Osteocyte (in vitro differentiated cells): Measurements from ENCODE around the gene ACE. TPM values are rescaled to one million over a fixed set of nuclear protein-coding genes. Genes with fewer than 3 reads are reported as not detected.

Experiments
- DNase-seq: peaks from one replicate; pipeline ENCODE4 v3.0.0; 2021; ENCODE audit warnings: mixed read lengths; ENCODE audit not compliant: unreplicated experiment; ENCODE audit errors: extremely low spot score
- H3K27ac Mint-ChIP-seq: one replicate; pipeline ENCODE4 v1.8.0; 2021; ENCODE audit warnings: mild to moderate bottlenecking, mixed read lengths; ENCODE audit not compliant: unreplicated experiment
- H3K27me3 Mint-ChIP-seq: one replicate; pipeline ENCODE4 v1.8.0; 2021; ENCODE audit warnings: mixed read lengths; ENCODE audit not compliant: unreplicated experiment
- H3K36me3 Mint-ChIP-seq: one replicate; pipeline ENCODE4 v1.8.0; 2021; ENCODE audit warnings: mixed read lengths; ENCODE audit not compliant: unreplicated experiment
- H3K4me1 Mint-ChIP-seq: one replicate; pipeline ENCODE4 v1.8.0; 2021; ENCODE audit warnings: mixed read lengths; ENCODE audit not compliant: unreplicated experiment
- H3K4me3 Mint-ChIP-seq: one replicate; pipeline ENCODE4 v1.8.0; 2021; ENCODE audit warnings: mild to moderate bottlenecking, moderate library complexity, mixed read lengths; ENCODE audit not compliant: unreplicated experiment
- H3K9me3 Mint-ChIP-seq: one replicate; pipeline ENCODE4 v1.8.0; 2021; ENCODE audit warnings: mixed read lengths; ENCODE audit not compliant: unreplicated experiment
- total RNA-seq: library from RNA; stranded (reverse); gene quantifications from 2 replicates; pipeline ENCODE4 v1.2.1, GENCODE V29; 2021
- TF ChIP-seq, protein P1 (sequence below): fragments of 200-600 bp; sonication (generic); IDR thresholded peaks from 2 replicates; pipeline ENCODE4 v1.5.0; 2021; ENCODE audit warnings: antibody characterized with exemption, mild to moderate bottlenecking, moderate library complexity

Gene ACE
- total RNA-seq, 1 donor from 2014 or later = 1.1 TPM

DNA sequence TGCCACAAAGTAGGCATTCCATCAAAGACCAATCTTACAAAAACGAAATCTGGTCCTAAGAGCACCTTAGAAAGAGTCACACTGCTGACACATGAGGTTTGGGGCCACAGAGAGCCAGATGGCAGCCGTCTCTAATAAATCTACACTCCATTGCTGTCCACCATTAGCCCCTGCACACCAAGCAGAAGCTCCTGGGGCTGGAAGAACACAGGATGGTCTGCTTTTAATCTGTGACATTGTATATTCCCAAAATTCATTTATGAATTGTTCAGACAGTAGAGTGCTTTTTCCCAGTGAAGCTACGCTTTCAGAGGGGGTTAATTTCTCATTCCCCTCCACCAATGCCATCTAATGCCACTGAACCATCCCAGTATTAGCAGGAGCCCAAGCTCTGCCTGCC lies 32.4 kb upstream of the ACE start:
- no peak overlapping the region for H3K27ac Mint-ChIP-seq
- TF ChIP-seq, protein P1, sequence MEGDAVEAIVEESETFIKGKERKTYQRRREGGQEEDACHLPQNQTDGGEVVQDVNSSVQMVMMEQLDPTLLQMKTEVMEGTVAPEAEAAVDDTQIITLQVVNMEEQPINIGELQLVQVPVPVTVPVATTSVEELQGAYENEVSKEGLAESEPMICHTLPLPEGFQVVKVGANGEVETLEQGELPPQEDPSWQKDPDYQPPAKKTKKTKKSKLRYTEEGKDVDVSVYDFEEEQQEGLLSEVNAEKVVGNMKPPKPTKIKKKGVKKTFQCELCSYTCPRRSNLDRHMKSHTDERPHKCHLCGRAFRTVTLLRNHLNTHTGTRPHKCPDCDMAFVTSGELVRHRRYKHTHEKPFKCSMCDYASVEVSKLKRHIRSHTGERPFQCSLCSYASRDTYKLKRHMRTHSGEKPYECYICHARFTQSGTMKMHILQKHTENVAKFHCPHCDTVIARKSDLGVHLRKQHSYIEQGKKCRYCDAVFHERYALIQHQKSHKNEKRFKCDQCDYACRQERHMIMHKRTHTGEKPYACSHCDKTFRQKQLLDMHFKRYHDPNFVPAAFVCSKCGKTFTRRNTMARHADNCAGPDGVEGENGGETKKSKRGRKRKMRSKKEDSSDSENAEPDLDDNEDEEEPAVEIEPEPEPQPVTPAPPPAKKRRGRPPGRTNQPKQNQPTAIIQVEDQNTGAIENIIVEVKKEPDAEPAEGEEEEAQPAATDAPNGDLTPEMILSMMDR = no peak
- H3K27me3 Mint-ChIP-seq = no peaks in the 10 kb centered on the region
- peak overlapping the region; percentile 68 for H3K4me3 Mint-ChIP-seq
- H3K9me3 Mint-ChIP-seq = no peaks in the 10 kb centered on the region
- DNase-seq = no peak
- no peaks in the 10 kb centered on the region for H3K36me3 Mint-ChIP-seq
- peaks cover 21% of the 10 kb centered on the region for H3K4me1 Mint-ChIP-seq

- Mint-ChIP-seq H3K4me3 (peak overlapping the region; percentile 68), H3K9me3 (no peaks in the 10 kb centered on the region), H3K36me3 (no peaks in the 10 kb centered on the region), H3K27ac (no peak overlapping the region), H3K4me1 (peaks cover 15% of the 10 kb centered on the region), H3K27me3 (peaks cover 4% of the 10 kb centered on the region)
- TF ChIP-seq, protein P1 = no peak
- DNase-seq = no peak
These were observed 31.8 kb upstream of the ACE start for GRCh38 chr17:63445065-63445464.

- no peak overlapping the region for H3K27ac Mint-ChIP-seq
These were observed 31.3 kb upstream of the ACE start for GRCh38 chr17:63445571-63445953.

GRCh38 chr17:63445954-63446752 lies 30.7 kb upstream of the ACE start, which contains the start of gene CYB561:
CYB561 (minus strand) TSS chr17:63446306; CDS start chr17:63437547, 8,759 bp downstream.
- Mint-ChIP-seq H3K27me3 (peaks cover 4% of the 10 kb centered on the region), H3K4me1 (peaks cover 9% of the 10 kb centered on the region), H3K9me3 (no peaks in the 10 kb centered on the region), H3K4me3 (peak within 1 kb of the TSS; percentile 68), H3K27ac (no peak within 1 kb of the TSS), H3K36me3 (no peaks in the 10 kb centered on the region)
- TF ChIP-seq, protein P1 = peak; percentile 58
- peak; percentile 91 for DNase-seq

More at GRCh38 chr17:63445571-63445953, 31.3 kb upstream of the ACE start:
- Mint-ChIP-seq H3K4me1 (peaks cover 13% of the 10 kb centered on the region), H3K9me3 (no peaks in the 10 kb centered on the region), H3K36me3 (no peaks in the 10 kb centered on the region), H3K4me3 (peak overlapping the region; percentile 68), H3K27me3 (peaks cover 4% of the 10 kb centered on the region)
- TF ChIP-seq, protein P1 = no peak
- DNase-seq = no peak

GRCh38 chr17:63446753-63447470 lies 29.9 kb upstream of the ACE start:
- H3K4me3 Mint-ChIP-seq = peak overlapping the region; percentile 22

More at GRCh38 chr17:63446753-63447470, 29.9 kb upstream of the ACE start:
- no peaks in the 10 kb centered on the region for H3K9me3 Mint-ChIP-seq
- DNase-seq = no peak
- TF ChIP-seq, protein P1 = peak; percentile 13
- H3K36me3 Mint-ChIP-seq = no peaks in the 10 kb centered on the region
- peaks cover 9% of the 10 kb centered on the region for H3K4me1 Mint-ChIP-seq
- no peak overlapping the region for H3K27ac Mint-ChIP-seq
- peaks cover 11% of the 10 kb centered on the region for H3K27me3 Mint-ChIP-seq
